Heart right ventricle (tissue), 16 donors: ENCODE measurements around the gene HERC5. TPM values are rescaled to one million over a fixed set of nuclear protein-coding genes. Genes with fewer than 3 reads are reported as not detected.

Source experiments
- ATAC-seq, 8 donors: fragments of 200-7000 bp; cut with Tn5 transposase; one replicate each; pipeline ENCODE4 v1.9.1; 2020; ENCODE audit warnings: mild to moderate bottlenecking in 8 of 8, moderate library complexity in 8 of 8, moderate number of reproducible peaks in 1 of 8
- DNase-seq, 2 donors: peaks; one replicate each; pipeline ENCODE4 v3.0.0-alpha.2; 2020
- H3K27ac ChIP-seq, 10 donors: fragments of 200-600 bp; sonication (generic) in 2 of 10; one replicate each; pipeline versions ENCODE4 v1.5.0 to v1.8.0; 2020 to 2022; ENCODE audit warnings: mild to moderate bottlenecking in 3 of 10
- H3K27me3 ChIP-seq, 7 donors: fragments of 200-600 bp; one replicate each; pipeline ENCODE4 v1.8.0; 2021 to 2022; ENCODE audit warnings: mild to moderate bottlenecking in 2 of 7
- H3K36me3 ChIP-seq, 9 donors: fragments of 200-600 bp; sonication (generic) in 1 of 9; one replicate each; pipeline versions ENCODE4 v1.5.0 to v1.8.0; 2020 to 2022; ENCODE audit warnings: mild to moderate bottlenecking in 2 of 9
- H3K4me1 ChIP-seq, 9 donors: fragments of 200-600 bp; sonication (generic) in 1 of 9; one replicate each; pipeline versions ENCODE4 v1.5.0 to v1.8.0; 2020 to 2022; ENCODE audit warnings: mild to moderate bottlenecking in 4 of 9
- H3K4me3 ChIP-seq, 10 donors: fragments of 200-600 bp; sonication (generic) in 2 of 10; one replicate each; pipeline versions ENCODE4 v1.5.0 to v1.8.0; 2020 to 2022; ENCODE audit warnings: mild to moderate bottlenecking in 7 of 10, moderate library complexity in 2 of 10
- H3K9me3 ChIP-seq, 11 donors: fragments of 200-600 bp in 10 of 11; sonication (generic) in 2 of 11; one replicate each; pipeline versions ENCODE4 v1.5.0 to v1.8.0; 2013 to 2022; ENCODE audit warnings: mild to moderate bottlenecking in 2 of 11, control low read depth in 1 of 11, moderate library complexity in 1 of 11
- WGBS, 2 donors: extraction: QIAGEN DNeasy Blood & Tissue Kit; methylation state at CpG; one replicate each; pipeline ENCODE4 v1.1.7; 2013; ENCODE audit warnings: inconsistent platforms in 1 of 2; 5-methylcytosine and 5-hydroxymethylcytosine counted together
- intact Hi-C, 10 donors: fragments of 100-400 bp; cut with DNase I; formaldehyde crosslinking; loops; one replicate each; pipeline versions ENCODE4 v1.11.1 to v1.14.2; 2022
- polyA plus RNA-seq, 2 donors: library from polyadenylated mRNA; stranded (reverse); fragments of 200-250 nt; gene quantifications; one replicate each; pipeline ENCODE4 v1.2.3, GENCODE V29; 2013
- total RNA-seq, 10 donors: library from RNA; stranded (reverse); fragmentation: NEBNext Ultra II Directional in 3 of 10; extraction: Animal tissue kit (Norgen Biotek cat#: 25700) in 3 of 10; gene quantifications; one replicate each; pipeline versions ENCODE4 v1.2.1 to v1.2.4, GENCODE V29; 2021 to 2023
- TF ChIP-seq, protein P1 (sequence below), 9 donors: fragments of 200-600 bp; sonication (generic) in 2 of 9; IDR thresholded peaks; one replicate each; pipeline versions ENCODE4 v1.5.0 to v1.8.0; 2021 to 2022; ENCODE audit warnings: antibody characterized with exemption in 9 of 9, mild to moderate bottlenecking in 5 of 9, moderate library complexity in 1 of 9
- donor health status: Arrhythmogenic right ventricular cardiomyopathy.
- donor health status: ischemic (EF 13 %, LVEDD 7.1; RV severe dilation, severe dysfunction).
- donor health status: healthy with polysubstance abuse.
- donor health status: DM: no; HTN: yes; CAD: no.
- donor health status: DM: no; HTN: no; CAD: no.
- donor health status: ischemic (EF 25% LVEDD 6.9; RV normal size, moderate dysfunction).
- donor health status: ischemic (EF 25% LVEDD 5.7; RV mildly dilated, moderate dysfunction).
- donor health status: healthy.
- donor health status: DM: yes; HTN: yes; CAD: no.
- donor health status: Ischemic cardiomyopathy.
- donor health status: ischemic (EF 35%, LVEDD 5.7; RV mildly dilated, moderate dysfunction).
- donor health status: nonischemic (EF 11% LVEDD 7.7; RV severe dilation, severe dysfunction).
- donor health status: DM: yes; HTN: yes; CAD: no.
- donor health status: PGD.
- donor health status: ischemic (EF 29% LVEDD 5.4; RV normal size, mild dysfunction).
- donor health status: nonischemic (EF 23%, LVEDD 6.1; RV moderate dilation, normal function).

Gene HERC5
- total and polyA plus RNA-seq, 12 donors, result 0.84 to 4.7 (median 2.3) TPM

- WGBS, 2 donors, result 75 to 78% methylated on average over 3 of the region's 3 CpGs
- ATAC-seq (no peak), DNase-seq (no peak)
- TF ChIP-seq, protein P1, sequence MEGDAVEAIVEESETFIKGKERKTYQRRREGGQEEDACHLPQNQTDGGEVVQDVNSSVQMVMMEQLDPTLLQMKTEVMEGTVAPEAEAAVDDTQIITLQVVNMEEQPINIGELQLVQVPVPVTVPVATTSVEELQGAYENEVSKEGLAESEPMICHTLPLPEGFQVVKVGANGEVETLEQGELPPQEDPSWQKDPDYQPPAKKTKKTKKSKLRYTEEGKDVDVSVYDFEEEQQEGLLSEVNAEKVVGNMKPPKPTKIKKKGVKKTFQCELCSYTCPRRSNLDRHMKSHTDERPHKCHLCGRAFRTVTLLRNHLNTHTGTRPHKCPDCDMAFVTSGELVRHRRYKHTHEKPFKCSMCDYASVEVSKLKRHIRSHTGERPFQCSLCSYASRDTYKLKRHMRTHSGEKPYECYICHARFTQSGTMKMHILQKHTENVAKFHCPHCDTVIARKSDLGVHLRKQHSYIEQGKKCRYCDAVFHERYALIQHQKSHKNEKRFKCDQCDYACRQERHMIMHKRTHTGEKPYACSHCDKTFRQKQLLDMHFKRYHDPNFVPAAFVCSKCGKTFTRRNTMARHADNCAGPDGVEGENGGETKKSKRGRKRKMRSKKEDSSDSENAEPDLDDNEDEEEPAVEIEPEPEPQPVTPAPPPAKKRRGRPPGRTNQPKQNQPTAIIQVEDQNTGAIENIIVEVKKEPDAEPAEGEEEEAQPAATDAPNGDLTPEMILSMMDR (IDR thresholded peaks at IDR 0.05), result no peak
- H3K27me3 ChIP-seq, result no peaks in the 10 kb centered on the region
- peaks cover 0 to 37% (median 0%) of the 10 kb centered on the region in 9 donors for H3K36me3 ChIP-seq
- H3K4me1 ChIP-seq, result peaks cover 0 to 23% (median 12%) of the 10 kb centered on the region in 9 donors
- no peaks in the 10 kb centered on the region for H3K9me3 ChIP-seq
- no peak overlapping the region for H3K4me3 ChIP-seq
- H3K27ac ChIP-seq, result no peak overlapping the region
- intact Hi-C loops, result loop anchor here in 9 of 10 donors (2.0 to 10.0 kb wide), 10 partner anchors 123 to 666 kb away; partner anchors contain the start of gene HERC6 (in 2 of the 9)
These were observed 60.9 kb downstream of the HERC5 start for GRCh38 chr4:88517825-88518224.

DNA sequence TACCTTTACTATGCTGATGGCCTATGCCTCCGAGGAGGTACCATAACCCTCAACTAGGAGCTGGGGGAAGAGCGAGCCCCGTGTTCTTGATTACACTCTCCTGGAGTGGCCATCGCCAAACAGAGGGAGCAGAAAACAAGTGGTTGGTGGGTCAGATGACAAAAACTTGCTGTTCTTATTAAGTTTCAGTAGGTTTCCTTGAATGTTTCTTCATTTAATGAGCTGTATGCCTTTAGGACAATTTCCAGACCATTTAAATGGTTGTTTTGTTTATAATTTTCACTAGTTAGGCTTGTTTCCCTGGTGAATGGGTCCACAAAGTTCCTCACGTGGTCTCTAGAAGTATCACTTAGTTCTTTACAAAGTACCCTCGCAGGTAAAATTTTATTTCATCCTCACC lies 62.0 kb downstream of the HERC5 start:
- DNase-seq, result no peak
- intact Hi-C loops, result loop anchor here in 9 of 10 donors (2.0 to 10.0 kb wide), 10 partner anchors 124 to 667 kb away; partner anchors contain the start of gene HERC6 (in 2 of the 9)
- Histone ChIP-seq H3K4me3 (no peak overlapping the region), H3K27me3 (no peaks in the 10 kb centered on the region), H3K27ac (no peak overlapping the region), H3K4me1 (peaks cover 0 to 24% (median 12%) of the 10 kb centered on the region in 9 donors), H3K9me3 (no peaks in the 10 kb centered on the region), H3K36me3 (peaks cover 0 to 37% (median 0%) of the 10 kb centered on the region in 9 donors)
- no peak for ATAC-seq
- WGBS, 2 donors, result 94 to 95% methylated on average over 6 of the region's 6 CpGs
- TF ChIP-seq, protein P1 (IDR thresholded peaks at IDR 0.05), result no peak

DNA sequence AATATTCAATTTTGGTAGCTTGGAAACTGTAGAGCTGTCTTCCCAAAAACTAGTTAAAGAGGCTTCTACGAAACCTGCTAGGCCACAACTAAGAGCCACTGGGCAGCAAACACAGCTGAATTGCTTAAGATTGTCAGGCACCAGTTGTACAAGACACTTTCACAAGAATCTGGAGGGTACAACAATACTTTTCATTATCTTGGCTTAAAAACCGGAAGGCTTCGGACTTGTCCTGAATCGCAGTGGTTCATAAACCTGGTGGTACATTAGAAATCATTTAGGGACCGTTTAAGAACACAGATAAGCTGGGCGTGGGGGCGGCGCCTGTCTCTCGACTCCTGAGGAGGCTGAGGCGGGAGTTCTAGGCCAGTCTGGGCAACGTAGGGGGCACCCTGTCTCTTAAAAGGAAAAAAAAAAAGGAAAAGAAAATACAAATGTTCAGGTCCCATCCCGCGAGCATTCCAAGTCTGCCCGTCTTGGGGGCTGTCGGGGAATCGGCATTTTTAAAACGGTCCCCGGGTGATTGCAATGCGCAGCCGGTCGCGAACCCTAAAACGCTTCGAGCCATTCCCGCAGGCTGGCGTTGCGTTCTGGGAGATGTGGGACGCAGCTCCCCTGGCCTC lies 65.9 kb downstream of the HERC5 start:
- TF ChIP-seq, protein P1 (IDR thresholded peaks at IDR 0.05), result no peak
- ATAC-seq, result peak in 6 of 8 donors; percentile 19 to 54 (median 36)

GRCh38 chr4:88523325-88524129 lies 66.6 kb downstream of the HERC5 start, which contains the start of gene PYURF:
TSS of gene PYURF (minus strand) at chr4:88523776. CDS start at chr4:88523700, 76 bp downstream.
- peak; percentile 95 to 96 for DNase-seq

More for the DNA sequence above, 65.9 kb downstream of the HERC5 start:
- peaks cover 4 to 46% (median 33%) of the 10 kb centered on the region in 9 donors for H3K4me1 ChIP-seq
- H3K27me3 ChIP-seq, result no peaks in the 10 kb centered on the region
- peak overlapping the region; percentile 79 to 97 (median 92) for H3K27ac ChIP-seq
- DNase-seq, result peak in 1 of 2 donors; percentile 24
- no peaks in the 10 kb centered on the region for H3K9me3 ChIP-seq
- peaks cover 0 to 37% (median 0%) of the 10 kb centered on the region in 9 donors for H3K36me3 ChIP-seq
- 1 to 2% methylated on average over 28 of the region's 28 CpGs for WGBS, 2 donors
- intact Hi-C loops, result loop anchor here in 5 of 10 donors (5.0 to 10.0 kb wide), 6 partner anchors 66 to 512 kb away; partner anchors contain the start of genes HERC5 (in 2 of the 5), HERC6 (in 2 of the 5) and PPM1K (in 2 of the 5)
- H3K4me3 ChIP-seq, result peak overlapping the region; percentile 68 to 95 (median 92)

More at GRCh38 chr4:88523325-88524129, 66.6 kb downstream of the HERC5 start, which contains the start of gene PYURF:
- WGBS, 2 donors, result 0 to 1% methylated on average over 68 of the region's 68 CpGs
- peak; percentile 98 to 99 (median 98) for ATAC-seq
- Histone ChIP-seq H3K27ac (peak within 1 kb of the TSS; percentile 79 to 97 (median 92)), H3K4me1 (peaks cover 4 to 46% (median 33%) of the 10 kb centered on the region in 9 donors), H3K27me3 (no peaks in the 10 kb centered on the region), H3K9me3 (no peaks in the 10 kb centered on the region), H3K4me3 (peak within 1 kb of the TSS; percentile 68 to 95 (median 92)), H3K36me3 (peaks cover 0 to 33% (median 0%) of the 10 kb centered on the region in 9 donors)
- intact Hi-C loops, result loop anchor here in 5 of 10 donors (5.0 to 10.0 kb wide), 6 partner anchors 66 to 511 kb away; partner anchors contain the start of genes HERC5 (in 2 of the 5), HERC6 (in 2 of the 5) and PPM1K (in 2 of the 5)
- TF ChIP-seq, protein P1 (IDR thresholded peaks at IDR 0.05), result no peak
